ENCODE measurements around the gene KBTBD12. TPM values are rescaled to one million over a fixed set of nuclear protein-coding genes. Genes with fewer than 3 reads are reported as not detected.
"Not testable (repeated sequence)": the region's sequence is repeated elsewhere in the genome, so short reads cannot be mapped to it uniquely, and the experiment has no call there.

Gene KBTBD12, protein sequence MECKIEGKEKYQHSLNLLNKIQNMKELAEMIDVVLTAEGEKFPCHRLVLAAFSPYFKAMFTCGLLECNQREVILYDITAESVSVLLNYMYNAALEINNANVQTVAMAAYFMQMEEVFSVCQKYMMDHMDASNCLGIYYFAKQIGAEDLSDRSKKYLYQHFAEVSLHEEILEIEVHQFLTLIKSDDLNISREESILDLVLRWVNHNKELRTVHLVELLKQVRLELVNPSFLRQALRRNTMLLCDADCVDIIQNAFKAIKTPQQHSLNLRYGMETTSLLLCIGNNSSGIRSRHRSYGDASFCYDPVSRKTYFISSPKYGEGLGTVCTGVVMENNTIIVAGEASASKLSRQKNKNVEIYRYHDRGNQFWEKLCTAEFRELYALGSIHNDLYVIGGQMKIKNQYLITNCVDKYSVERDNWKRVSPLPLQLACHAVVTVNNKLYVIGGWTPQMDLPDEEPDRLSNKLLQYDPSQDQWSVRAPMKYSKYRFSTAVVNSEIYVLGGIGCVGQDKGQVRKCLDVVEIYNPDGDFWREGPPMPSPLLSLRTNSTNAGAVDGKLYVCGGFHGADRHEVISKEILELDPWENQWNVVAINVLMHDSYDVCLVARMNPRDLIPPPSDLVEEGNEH
- not detected for polyA plus RNA-seq

DNA sequence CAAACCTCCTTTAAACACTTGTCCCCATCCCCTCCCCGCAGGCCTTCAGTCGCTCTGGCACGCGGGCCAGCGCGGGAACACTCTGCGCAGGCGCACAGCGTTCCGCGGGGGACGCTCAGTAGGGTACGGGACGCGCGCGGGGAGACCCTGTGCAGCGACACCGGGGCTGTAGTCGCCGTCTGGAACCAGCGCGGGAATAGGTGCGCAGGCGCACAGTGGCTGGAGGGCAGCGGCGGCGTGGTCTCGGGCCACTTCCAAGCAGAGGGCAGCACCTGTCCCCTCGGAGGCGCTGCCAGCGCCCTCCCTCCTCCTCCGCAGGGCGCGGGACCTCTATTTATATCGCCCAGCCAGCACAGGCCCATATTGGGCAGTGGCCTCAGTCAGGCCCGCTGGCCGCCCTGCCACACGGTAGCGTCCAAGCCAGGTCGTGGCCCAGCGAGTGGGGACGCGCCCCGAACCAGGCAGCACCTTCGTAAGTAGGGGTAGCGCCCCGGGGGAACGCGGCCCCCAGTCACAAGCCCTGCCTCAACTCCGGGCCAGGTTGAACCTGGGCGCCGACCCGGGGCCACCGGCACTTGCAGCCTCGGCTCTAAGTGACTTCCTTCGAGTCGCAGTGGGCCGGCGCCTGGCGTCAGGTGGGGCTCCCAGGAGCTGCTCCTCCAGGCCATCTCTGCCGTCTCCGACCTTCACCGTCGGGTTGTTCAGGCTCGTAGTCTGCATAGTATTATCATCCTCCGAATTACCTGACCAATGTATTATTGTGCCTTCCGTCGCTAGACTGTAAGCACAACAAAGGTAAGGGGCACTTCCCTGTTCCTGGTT is at the start of gene KBTBD12:
KBTBD12 (plus strand) TSS at position 118 of the 822 bp plus-strand sequence. CDS start 7,830 bp downstream, outside the sequence.
- H3K4me1 Mint-ChIP-seq, result no peaks in the 10 kb centered on the region
- H3K36me3 Mint-ChIP-seq, result no peaks in the 10 kb centered on the region
- peak within 1 kb of the TSS in 3 of 4 donors; percentile 4 to 51 (median 36) for H3K4me3 Mint-ChIP-seq
- no peak within 1 kb of the TSS for H3K27ac Mint-ChIP-seq
- peaks cover 1 to 7% (median 7%) of the 10 kb centered on the region in 3 donors for H3K9me3 Mint-ChIP-seq
- peaks cover 22% of the 10 kb centered on the region for H3K27me3 Mint-ChIP-seq

DNA sequence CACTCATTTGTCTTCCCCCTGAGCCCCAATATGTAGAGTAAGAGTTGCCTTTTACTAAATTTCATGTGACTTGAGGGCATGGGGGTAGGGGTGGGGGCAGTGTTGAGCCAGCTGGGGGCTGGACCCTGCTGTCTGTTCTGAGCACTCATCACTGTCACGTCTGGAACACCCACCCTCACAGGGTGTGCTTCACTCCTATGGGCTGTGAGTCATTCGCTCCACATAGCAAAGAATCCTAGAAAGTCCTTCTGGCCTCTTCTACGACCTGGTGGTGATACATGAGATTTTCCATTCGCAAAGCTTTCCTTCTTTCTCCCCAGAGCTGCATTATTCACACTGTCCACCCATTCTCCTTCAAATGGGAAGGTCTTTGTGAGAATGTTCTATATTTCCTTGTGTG is 49.1 kb upstream of the KBTBD12 start:
- Mint-ChIP-seq H3K9me3 (no peaks in the 10 kb centered on the region), H3K27ac (no peak overlapping the region), H3K36me3 (peaks cover 2% of the 10 kb centered on the region), H3K4me1 (no peaks in the 10 kb centered on the region), H3K4me3 (no peak overlapping the region), H3K27me3 (peaks cover 4% of the 10 kb centered on the region)

GRCh38 chr3:127867412-127867811 is 47.6 kb upstream of the KBTBD12 start:
- H3K4me1 Mint-ChIP-seq, result no peaks in the 10 kb centered on the region
- H3K9me3 Mint-ChIP-seq, result no peaks in the 10 kb centered on the region
- peaks cover 8% of the 10 kb centered on the region for H3K27me3 Mint-ChIP-seq
- H3K4me3 Mint-ChIP-seq, result no peak overlapping the region
- peaks cover 2% of the 10 kb centered on the region for H3K36me3 Mint-ChIP-seq
- no peak overlapping the region for H3K27ac Mint-ChIP-seq

- Mint-ChIP-seq H3K36me3 (peaks cover 2% of the 10 kb centered on the region), H3K27ac (no peak overlapping the region), H3K4me1 (no peaks in the 10 kb centered on the region), H3K4me3 (no peak overlapping the region), H3K27me3 (peaks cover 8% of the 10 kb centered on the region), H3K9me3 (no peaks in the 10 kb centered on the region)
Measured at GRCh38 chr3:127867986-127868385, 47.0 kb upstream of the KBTBD12 start.

DNA sequence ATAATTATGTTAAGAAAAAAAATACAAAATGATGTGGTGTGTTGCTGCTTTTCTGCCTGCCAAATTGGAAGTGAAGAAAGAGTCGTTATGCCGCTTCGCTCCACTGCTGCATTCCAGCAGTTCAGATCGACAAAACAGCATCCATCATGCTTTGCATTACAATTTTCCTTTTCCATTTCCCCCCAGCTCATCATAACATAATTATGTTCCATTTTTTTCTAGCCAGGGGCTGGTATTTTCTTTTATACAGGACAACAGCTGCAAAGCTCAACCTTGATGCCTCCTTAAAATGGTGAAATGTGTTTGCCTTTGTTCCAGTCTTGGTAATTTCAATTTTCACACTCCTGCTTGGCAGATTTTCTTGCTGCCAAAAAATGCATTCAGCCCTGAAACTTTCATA is 44.9 kb upstream of the KBTBD12 start:
- Mint-ChIP-seq H3K36me3 (peaks cover 2% of the 10 kb centered on the region), H3K27ac (no peak overlapping the region), H3K27me3 (peaks cover 8% of the 10 kb centered on the region), H3K4me3 (no peak overlapping the region), H3K4me1 (no peaks in the 10 kb centered on the region), H3K9me3 (no peaks in the 10 kb centered on the region)

GRCh38 chr3:127874097-127874496 is 40.9 kb upstream of the KBTBD12 start:
- H3K36me3 Mint-ChIP-seq, H3K4me1 Mint-ChIP-seq, H3K9me3 Mint-ChIP-seq, H3K4me3 Mint-ChIP-seq, H3K27me3 Mint-ChIP-seq, H3K27ac Mint-ChIP-seq: not testable (repeated sequence)

- no peaks in the 10 kb centered on the region for H3K27me3 Mint-ChIP-seq
- no peaks in the 10 kb centered on the region for H3K9me3 Mint-ChIP-seq
- H3K27ac Mint-ChIP-seq, result no peak overlapping the region
- H3K4me1 Mint-ChIP-seq, result no peaks in the 10 kb centered on the region
- no peak overlapping the region for H3K4me3 Mint-ChIP-seq
- no peaks in the 10 kb centered on the region for H3K36me3 Mint-ChIP-seq
Measured at GRCh38 chr3:127881586-127881985, 33.4 kb upstream of the KBTBD12 start.

GRCh38 chr3:127884041-127884440 is 31.0 kb upstream of the KBTBD12 start:
- H3K9me3 Mint-ChIP-seq, result peaks cover 0 to 2% (median 0%) of the 10 kb centered on the region in 3 donors
- H3K27ac Mint-ChIP-seq, result no peak overlapping the region
- no peaks in the 10 kb centered on the region for H3K4me1 Mint-ChIP-seq
- no peaks in the 10 kb centered on the region for H3K27me3 Mint-ChIP-seq
- H3K36me3 Mint-ChIP-seq, result no peaks in the 10 kb centered on the region
- H3K4me3 Mint-ChIP-seq, result no peak overlapping the region

GRCh38 chr3:127886231-127886955 is 28.6 kb upstream of the KBTBD12 start:
- no peaks in the 10 kb centered on the region for H3K36me3 Mint-ChIP-seq
- H3K4me3 Mint-ChIP-seq, result no peak overlapping the region
- H3K4me1 Mint-ChIP-seq, result no peaks in the 10 kb centered on the region
- H3K27me3 Mint-ChIP-seq, result no peaks in the 10 kb centered on the region
- H3K27ac Mint-ChIP-seq, result no peak overlapping the region
- peaks cover 7 to 14% (median 11%) of the 10 kb centered on the region in 3 donors for H3K9me3 Mint-ChIP-seq

GRCh38 chr3:127886956-127887231 is 28.1 kb upstream of the KBTBD12 start:
- H3K4me1 Mint-ChIP-seq, result no peaks in the 10 kb centered on the region
- no peaks in the 10 kb centered on the region for H3K27me3 Mint-ChIP-seq
- H3K27ac Mint-ChIP-seq, result no peak overlapping the region
- H3K36me3 Mint-ChIP-seq, result no peaks in the 10 kb centered on the region
- no peak overlapping the region for H3K4me3 Mint-ChIP-seq
- peaks cover 11 to 16% (median 11%) of the 10 kb centered on the region in 3 donors for H3K9me3 Mint-ChIP-seq

- H3K4me1 Mint-ChIP-seq, result no peaks in the 10 kb centered on the region
- no peaks in the 10 kb centered on the region for H3K27me3 Mint-ChIP-seq
- H3K36me3 Mint-ChIP-seq, result no peaks in the 10 kb centered on the region
Measured at GRCh38 chr3:127887321-127887720, 27.7 kb upstream of the KBTBD12 start.

DNA sequence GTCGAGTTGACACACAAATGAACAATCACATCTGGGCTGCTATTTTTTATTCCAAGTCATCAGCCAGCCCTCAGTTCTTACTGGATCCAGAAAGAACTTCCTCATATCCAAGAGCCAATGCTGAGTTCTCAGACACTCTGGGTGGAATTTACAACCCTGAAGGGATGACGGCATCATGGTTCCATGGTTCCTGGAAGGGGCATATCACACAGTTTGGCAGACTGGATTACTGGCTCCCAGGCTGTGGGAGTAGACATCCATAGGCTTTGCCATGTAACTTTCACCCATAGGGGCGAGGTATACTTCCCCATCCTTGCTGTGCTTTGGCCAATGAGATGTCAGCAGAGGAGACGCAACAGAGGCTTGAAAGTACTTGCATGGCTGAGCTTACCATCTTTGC is 26.9 kb upstream of the KBTBD12 start:
- Mint-ChIP-seq H3K9me3 (peaks cover 11 to 16% (median 13%) of the 10 kb centered on the region in 3 donors), H3K36me3 (peaks cover 2% of the 10 kb centered on the region), H3K4me3 (no peak overlapping the region), H3K4me1 (no peaks in the 10 kb centered on the region), H3K27me3 (peaks cover 3% of the 10 kb centered on the region), H3K27ac (no peak overlapping the region)

More at GRCh38 chr3:127887321-127887720, 27.7 kb upstream of the KBTBD12 start:
- peaks cover 11 to 16% (median 13%) of the 10 kb centered on the region in 3 donors for H3K9me3 Mint-ChIP-seq
- no peak overlapping the region for H3K27ac Mint-ChIP-seq
- H3K4me3 Mint-ChIP-seq, result no peak overlapping the region

DNA sequence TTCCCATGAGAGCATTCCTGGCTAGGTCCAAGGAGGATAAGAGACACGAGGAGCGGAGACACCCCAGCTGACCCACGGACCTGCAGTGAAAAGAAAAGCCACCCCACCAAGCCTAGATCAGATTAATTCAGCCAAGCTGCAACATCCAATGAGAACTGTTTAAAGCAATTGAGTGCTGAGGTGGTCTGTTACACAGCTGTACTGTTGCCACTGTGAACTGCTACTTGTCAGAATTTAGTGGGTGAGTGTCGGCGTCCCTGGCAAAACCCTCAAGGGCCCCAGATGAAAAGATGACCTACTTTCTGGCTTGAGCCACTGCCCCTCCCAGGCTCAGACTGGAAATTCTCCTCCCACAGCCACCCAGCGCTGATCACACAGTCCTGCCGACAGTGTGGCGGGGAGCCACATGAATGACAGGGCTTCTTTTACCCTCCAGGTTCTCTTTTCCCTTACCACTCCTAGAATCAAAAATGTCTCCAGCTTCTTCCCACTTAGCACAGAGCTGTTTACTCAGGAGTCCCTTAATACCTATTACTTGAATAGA is 26.4 kb upstream of the KBTBD12 start:
- Mint-ChIP-seq H3K4me3 (no peak overlapping the region), H3K27me3 (peaks cover 3% of the 10 kb centered on the region), H3K9me3 (peaks cover 11 to 16% (median 13%) of the 10 kb centered on the region in 3 donors), H3K36me3 (peaks cover 2% of the 10 kb centered on the region), H3K27ac (no peak overlapping the region), H3K4me1 (no peaks in the 10 kb centered on the region)

GRCh38 chr3:127889461-127889863 is 25.6 kb upstream of the KBTBD12 start:
- Mint-ChIP-seq H3K36me3 (peaks cover 2% of the 10 kb centered on the region), H3K27ac (no peak overlapping the region), H3K9me3 (peaks cover 11 to 16% (median 13%) of the 10 kb centered on the region in 3 donors), H3K27me3 (peaks cover 3% of the 10 kb centered on the region), H3K4me3 (no peak overlapping the region), H3K4me1 (no peaks in the 10 kb centered on the region)
